NCI-H2171 (cell line): ENCODE measurements around the gene SLC25A33.

ENCODE experiments used
- DNase-seq: peaks from one replicate; lab custom pipeline; 2025; lab: John Stamatoyannopoulos, UW

SLC25A33 gene

DNA sequence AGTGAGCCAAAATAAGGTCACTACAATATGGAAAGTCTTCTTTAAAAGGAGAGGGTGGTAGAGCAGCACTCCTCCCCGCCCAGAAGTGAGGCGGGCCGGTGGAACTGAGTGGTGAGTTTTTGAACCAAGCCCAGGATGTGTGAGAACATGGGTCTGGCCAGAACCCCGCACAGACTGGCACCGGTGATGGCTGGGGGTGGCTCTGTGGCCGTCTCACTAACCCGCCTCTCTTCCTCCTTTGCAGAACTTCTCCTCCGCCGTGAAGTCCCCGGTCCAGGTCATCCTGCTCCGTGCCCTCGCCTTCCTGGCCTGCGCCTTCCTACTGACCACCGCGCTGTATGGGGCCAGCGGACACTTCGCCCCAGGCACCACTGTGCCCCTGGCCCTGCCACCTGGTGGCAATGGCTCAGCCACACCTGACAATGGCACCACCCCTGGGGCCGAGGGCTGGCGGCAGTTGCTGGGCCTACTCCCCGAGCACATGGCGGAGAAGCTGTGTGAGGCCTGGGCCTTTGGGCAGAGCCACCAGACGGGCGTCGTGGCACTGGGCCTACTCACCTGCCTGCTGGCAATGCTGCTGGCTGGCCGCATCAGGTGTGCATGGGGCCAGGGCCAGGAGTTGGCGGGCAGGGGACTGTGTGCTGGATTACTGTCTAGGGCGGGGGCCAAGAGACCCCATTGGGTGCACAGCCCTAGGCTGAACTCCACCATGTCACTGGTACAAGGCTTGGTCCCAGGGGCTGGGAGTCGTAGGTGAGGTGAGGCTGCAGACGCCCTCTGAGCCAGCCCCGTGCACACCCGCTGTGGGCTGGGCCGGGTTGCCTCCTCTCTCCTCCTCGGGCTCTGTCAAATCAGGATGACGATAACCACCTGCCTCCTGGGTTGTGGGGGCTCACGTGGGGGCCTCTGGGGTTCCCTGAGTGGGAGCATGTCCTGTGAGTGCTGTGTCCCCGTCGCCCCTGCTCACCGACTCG lies 61.9 kb downstream of the SLC25A33 start:
- no peak for DNase-seq

DNA sequence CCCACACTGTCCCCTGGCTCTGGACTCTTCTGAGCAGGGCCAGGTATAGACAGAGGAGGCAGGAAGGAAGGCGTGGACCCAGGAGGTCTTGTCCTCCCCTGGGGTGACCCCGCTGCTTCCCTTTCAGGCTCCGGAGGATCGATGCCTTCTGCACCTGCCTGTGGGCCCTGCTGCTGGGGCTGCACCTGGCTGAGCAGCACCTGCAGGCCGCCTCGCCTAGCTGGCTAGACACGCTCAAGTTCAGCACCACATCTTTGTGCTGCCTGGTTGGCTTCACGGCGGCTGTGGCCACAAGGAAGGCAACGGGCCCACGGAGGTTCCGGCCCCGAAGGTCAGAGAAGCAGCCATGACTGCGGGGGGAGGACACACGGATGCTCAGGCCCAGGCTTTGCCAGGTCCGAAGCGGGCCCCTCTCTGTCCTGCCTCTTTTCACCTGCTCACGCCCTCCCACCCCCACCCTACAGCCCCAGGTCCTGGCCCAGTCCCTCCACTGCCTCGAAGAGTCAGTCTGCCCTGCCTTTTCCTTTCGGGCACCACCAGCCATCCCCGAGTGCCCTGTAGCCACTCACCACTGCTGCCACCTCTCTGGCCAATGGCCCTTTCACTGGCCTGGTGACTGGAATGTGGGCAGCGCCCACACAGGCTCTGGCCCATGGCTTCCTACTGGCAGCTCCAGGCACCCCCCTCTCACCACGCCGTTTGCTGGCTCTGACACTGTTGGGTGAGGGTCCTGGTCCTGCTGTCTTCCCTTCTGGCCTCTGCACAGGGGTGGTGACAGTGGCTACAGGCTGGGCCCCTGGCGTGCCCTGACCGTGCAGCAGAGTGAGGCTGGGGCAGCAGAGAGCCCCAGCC lies 62.9 kb downstream of the SLC25A33 start:
- no peak for DNase-seq

- DNase-seq: no peak
Observed at GRCh38 chr1:9602794-9603167, 63.5 kb downstream of the SLC25A33 start.

GRCh38 chr1:9603307-9603706 lies 64.0 kb downstream of the SLC25A33 start:
- DNase-seq: no peak

DNA sequence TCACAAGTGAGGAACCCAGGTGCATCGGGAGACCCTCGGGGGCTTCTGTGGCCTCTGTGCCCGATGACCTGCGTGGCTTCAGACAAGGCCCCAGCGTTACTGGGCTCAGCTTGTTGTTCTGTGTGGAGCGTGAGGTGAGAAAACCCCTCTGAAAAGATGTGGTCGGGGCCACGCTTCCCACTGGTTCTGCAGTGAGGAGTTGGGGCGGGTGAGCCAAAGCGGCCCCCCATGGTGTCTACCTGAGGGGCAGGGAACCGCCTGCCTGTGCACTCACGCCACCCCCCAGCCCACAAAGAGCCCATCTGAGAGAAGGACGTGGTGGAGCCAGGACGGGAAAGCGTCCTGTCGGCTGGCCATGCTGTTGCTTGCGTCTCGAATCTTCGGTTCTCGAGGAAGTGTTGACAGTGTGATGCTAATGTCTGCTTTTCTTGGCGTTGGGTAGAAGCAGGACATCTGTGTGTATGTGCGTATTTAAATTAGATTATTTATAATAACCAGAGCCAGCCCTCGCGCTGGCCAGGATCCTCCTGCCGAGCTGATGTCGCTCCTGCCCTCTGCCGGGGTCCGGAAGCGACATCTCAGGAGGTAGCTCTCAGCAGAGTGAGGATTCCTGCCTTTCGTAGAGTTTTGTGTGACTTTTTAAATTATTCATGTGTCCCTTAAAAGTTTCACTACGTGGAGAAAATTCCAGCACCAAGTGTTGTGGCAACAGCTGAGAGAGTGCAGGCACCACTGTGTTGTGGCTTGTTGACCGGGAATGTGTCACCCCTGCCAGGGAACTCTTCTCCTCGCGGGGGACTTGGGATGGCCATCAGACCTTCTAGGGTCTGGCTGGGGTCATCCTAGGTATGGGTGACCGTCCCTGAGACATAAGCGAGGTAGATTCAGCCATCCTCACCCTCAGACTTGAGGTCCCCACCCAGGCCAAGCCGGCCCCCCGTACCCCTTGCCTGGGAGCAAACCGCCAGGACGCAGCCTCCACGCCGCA lies 64.8 kb downstream of the SLC25A33 start:
- DNase-seq: no peak

- peak; percentile 38 for DNase-seq
Observed at GRCh38 chr1:9604836-9605235, 65.6 kb downstream of the SLC25A33 start.

GRCh38 chr1:9605946-9606455 lies 66.7 kb downstream of the SLC25A33 start:
- no peak for DNase-seq

- no peak for DNase-seq
Observed at GRCh38 chr1:9606458-9606857, 67.2 kb downstream of the SLC25A33 start.

- no peak for DNase-seq
Observed at GRCh38 chr1:9606948-9607347, 67.7 kb downstream of the SLC25A33 start.

DNA sequence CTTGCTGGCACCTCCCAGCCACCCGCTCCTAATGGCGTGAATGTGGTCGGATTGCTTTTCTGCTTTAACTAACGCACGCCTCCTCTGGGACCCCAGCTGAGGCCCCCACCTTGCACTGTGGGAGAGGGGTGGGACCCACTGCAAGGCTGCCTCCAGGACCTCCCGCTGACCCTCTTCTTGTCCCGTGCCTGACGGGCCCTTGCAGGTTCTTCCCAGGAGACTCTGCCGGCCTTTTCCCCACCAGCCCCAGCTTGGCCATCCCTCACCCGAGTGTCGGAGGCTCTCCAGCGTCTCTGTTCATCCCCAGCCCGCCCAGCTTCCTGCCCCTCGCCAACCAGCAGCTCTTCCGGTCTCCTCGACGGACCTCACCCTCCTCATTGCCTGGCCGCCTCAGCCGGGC lies 68.1 kb downstream of the SLC25A33 start:
- DNase-seq: no peak

DNA sequence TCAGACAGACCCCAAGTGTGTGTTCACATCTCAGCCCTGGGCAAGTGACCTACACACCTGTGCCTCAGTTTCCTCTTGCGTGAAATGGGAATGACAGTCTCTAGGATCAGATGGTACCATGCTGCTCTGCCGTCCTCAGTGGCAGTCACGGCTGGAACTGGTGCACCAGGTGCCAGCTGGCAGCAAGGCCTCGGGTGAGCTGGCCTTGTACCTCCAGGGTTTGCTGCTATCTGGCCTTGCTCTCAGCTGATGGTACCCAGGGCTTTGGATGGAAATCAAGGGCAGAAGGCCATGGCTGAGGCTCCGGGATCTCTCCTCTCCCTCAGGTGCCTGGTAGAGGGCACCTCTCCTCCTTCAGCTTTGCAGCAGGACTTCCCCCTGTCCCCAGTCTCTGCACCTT lies 70.7 kb downstream of the SLC25A33 start:
- DNase-seq: no peak

DNA sequence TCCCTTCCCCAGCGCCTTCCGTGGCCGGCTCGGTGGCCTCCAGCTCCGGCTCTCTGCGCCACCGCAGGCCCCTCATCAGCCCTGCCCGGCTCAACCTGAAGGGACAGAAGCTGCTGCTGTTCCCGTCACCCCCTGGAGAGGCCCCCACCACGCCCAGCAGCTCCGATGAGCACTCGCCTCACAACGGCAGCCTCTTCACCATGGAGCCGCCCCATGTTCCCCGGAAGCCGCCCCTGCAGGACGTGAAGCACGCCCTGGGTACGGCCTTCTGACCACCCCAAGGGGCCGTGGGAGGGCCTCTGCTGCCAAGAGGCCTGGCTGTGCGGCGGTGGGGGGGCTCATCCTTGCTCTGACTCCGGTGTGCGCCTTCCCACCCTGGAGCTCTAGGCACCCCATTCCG lies 71.3 kb downstream of the SLC25A33 start:
- no peak for DNase-seq

DNA sequence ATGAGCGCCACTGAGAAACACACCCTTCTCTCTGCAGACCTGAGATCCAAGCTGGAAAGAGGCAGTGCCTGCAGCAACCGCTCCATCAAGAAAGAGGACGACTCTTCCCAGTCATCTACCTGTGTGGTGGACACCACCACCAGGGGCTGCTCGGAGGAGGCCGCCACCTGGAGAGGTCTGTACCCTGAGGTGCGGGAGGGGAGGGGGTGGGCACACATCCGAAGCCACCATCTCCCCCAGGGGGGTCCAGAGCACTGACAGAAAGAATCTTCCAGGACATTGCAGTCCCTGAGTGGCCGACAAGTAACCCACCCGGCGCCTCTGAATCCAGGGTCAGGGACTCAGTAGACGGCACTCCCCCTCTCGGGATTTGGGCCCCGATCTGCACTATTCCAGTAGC lies 72.5 kb downstream of the SLC25A33 start:
- DNase-seq: no peak

DNA sequence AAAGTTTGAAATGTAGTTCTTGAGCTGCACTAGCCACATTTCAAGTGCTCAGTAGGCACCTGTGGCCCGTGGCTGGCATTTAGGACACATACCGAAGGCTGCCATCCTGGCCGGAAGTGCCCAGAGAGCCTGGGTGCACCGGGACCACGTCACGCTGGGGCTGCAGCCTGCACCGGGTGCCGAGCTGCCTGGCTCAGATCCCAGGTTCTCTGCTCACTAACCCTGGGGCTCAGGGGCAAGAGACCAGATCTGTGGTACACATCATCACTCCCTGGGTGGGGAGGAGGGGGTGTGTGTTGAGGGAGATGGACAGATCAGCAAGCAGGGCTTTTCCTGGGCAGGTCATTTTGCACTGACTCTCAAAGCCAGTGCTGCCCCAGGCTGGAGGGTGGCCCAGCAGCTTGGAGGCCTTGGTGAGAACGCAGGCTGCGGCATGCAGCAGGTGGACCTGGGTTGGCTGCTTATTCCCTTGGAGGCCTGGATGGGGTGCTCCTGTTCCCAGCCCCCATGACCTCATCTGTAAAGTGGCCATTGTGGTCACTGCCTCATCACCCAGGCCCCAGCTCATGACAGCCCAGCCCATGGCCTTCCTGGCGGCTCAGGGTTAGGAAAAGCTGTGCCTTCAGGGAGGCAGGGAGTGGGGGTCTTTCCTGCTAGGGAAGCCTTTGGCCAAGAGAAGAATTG lies 73.0 kb downstream of the SLC25A33 start:
- DNase-seq: no peak

- no peak for DNase-seq
Observed at GRCh38 chr1:9612871-9613624, 73.8 kb downstream of the SLC25A33 start.

- no peak for DNase-seq
Observed at GRCh38 chr1:9613625-9614299, 74.5 kb downstream of the SLC25A33 start.

GRCh38 chr1:9615316-9616063 lies 76.2 kb downstream of the SLC25A33 start:
- DNase-seq: no peak

DNA sequence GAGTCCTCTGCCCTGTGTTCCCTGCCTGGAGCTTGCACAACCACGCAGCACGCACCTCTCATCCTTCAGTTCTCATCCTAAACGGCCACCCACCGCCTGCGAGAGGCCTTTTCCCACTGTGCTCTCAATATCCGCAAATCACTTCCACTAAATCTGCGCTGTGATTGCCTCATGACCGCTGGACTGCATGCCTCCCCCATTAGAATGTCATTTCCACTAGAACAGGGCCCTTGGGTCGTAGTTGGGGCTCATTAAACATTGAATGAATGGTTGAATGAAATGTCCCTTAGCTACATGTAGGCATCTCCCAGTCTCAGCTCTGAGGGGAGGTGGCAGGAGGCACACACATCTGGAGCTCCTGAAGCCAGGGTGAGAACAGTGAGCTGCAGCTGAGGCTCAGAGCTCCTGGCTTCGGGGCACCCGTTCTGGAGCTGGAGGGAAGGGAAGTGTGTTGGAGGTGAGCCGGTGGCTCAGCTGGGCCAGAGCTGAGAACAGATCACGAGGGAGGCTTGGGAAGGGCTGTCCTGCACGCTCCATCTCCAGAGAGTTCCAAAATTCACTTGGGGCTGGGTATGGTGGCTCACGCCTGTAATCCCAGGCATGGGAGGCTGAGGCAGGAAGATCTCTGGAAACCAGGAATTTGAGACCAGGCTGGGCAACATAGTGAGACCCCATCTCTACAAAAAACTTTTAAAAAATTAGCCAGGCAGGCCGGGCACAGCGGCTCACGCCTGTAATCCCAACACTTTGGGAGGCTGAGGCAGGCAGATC lies 79.8 kb downstream of the SLC25A33 start:
- DNase-seq: no peak
